CD8-positive, alpha-beta memory T cell (primary cell): Measurements from ENCODE around the gene FRMD4A. TPM values are rescaled to one million over a fixed set of nuclear protein-coding genes. Genes with fewer than 3 reads are reported as not detected.

Experiments
- CTCF ChIA-PET: fragments of 350-600 bp; sonication (Branson Sonifier 250); formaldehyde crosslinking; loops from one replicate; lab custom pipeline; 2021; ENCODE audit warnings: antibody characterized with exemption; lab: Charles Lee
- POLR2A ChIA-PET: fragments of 350-600 bp; sonication (Branson Sonifier 250); formaldehyde crosslinking; loops from one replicate; lab custom pipeline; 2021; ENCODE audit warnings: antibody characterized with exemption; lab: Charles Lee
- DNase-seq, 5 donors: peaks; one replicate each; pipeline versions ENCODE4 v3.0.0 to v3.0.0-alpha.2; 2020 to 2022; ENCODE audit warnings: mixed read lengths in 1 of 5
- H3K27ac ChIP-seq: one replicate; pipeline ENCODE4 v1.7.0; 2013; ENCODE audit warnings: low read depth, mild to moderate bottlenecking, low read length, moderate library complexity
- H3K27me3 ChIP-seq: 2 replicates; pipeline ENCODE4 v1.7.0; 2013; ENCODE audit warnings: low read length, mild to moderate bottlenecking; ENCODE audit not compliant: insufficient read depth, poor library complexity, severe bottlenecking
- H3K36me3 ChIP-seq: 2 replicates; pipeline ENCODE4 v1.7.0; 2013; ENCODE audit warnings: mild to moderate bottlenecking, low read length, moderate library complexity; ENCODE audit not compliant: insufficient read depth
- H3K4me1 ChIP-seq: 2 replicates; pipeline ENCODE4 v1.7.0; 2013; ENCODE audit warnings: mild to moderate bottlenecking, low read length, moderate library complexity; ENCODE audit not compliant: insufficient read depth
- H3K4me3 ChIP-seq: 2 replicates; pipeline ENCODE4 v1.7.0; 2013; ENCODE audit warnings: mild to moderate bottlenecking, low read length
- H3K9me3 ChIP-seq: 2 replicates; pipeline ENCODE4 v1.7.0; 2013; ENCODE audit warnings: mild to moderate bottlenecking, low read length
- H3K27ac Mint-ChIP-seq, 8 donors: one replicate each; pipeline ENCODE4 v1.8.0; 2020 to 2021; ENCODE audit warnings: mixed read lengths in 8 of 8, mild to moderate bottlenecking in 6 of 8, inconsistent platforms in 3 of 8, moderate library complexity in 3 of 8
- H3K27me3 Mint-ChIP-seq, 2 donors: one replicate each; pipeline ENCODE4 v1.8.0; 2020 to 2021; ENCODE audit warnings: mixed read lengths in 2 of 2, mild to moderate bottlenecking in 1 of 2, moderate library complexity in 1 of 2
- H3K36me3 Mint-ChIP-seq, 3 donors: one replicate each; pipeline ENCODE4 v1.8.0; 2020 to 2021; ENCODE audit warnings: mixed read lengths in 3 of 3, inconsistent platforms in 1 of 3, mild to moderate bottlenecking in 1 of 3
- H3K4me1 Mint-ChIP-seq, 3 donors: one replicate each; pipeline ENCODE4 v1.8.0; 2020 to 2021; ENCODE audit warnings: mixed read lengths in 3 of 3, inconsistent platforms in 1 of 3, mild to moderate bottlenecking in 1 of 3
- H3K4me3 Mint-ChIP-seq, 7 donors: one replicate each; pipeline ENCODE4 v1.8.0; 2020 to 2021; ENCODE audit warnings: mixed read lengths in 7 of 7, mild to moderate bottlenecking in 6 of 7, moderate library complexity in 4 of 7, inconsistent platforms in 2 of 7
- H3K9me3 Mint-ChIP-seq, 5 donors: one replicate each; pipeline ENCODE4 v1.8.0; 2020 to 2022; ENCODE audit warnings: mixed read lengths in 5 of 5, mild to moderate bottlenecking in 3 of 5, moderate library complexity in 2 of 5, inconsistent platforms in 1 of 5
- polyA plus RNA-seq: library from polyadenylated mRNA; unstranded; fragments of 300-500 nt; fragmentation: Illumina TruSeq; gene quantifications from one replicate; pipeline ENCODE4 v1.2.3, GENCODE V29; 2021
- total RNA-seq, 2 experiments: library from RNA; stranded (reverse); gene quantifications; one replicate each; pipeline ENCODE4 v1.2.3, GENCODE V29; 2021

The FRMD4A gene
- total and polyA plus RNA-seq, 3 experiments from 2014 or later, result 0.21 to 2.7 (median 2.1) TPM

GRCh38 chr10:13822490-13822889, 508.2 kb downstream of the FRMD4A start:
- peaks cover 0 to 3% (median 0%) of the 10 kb centered on the region in 5 donors for H3K9me3 Mint-ChIP-seq
- peak overlapping the region in 2 of 8 donors; percentile 20 to 72 for H3K27ac Mint-ChIP-seq
- ChIA-PET CTCF (no interaction called here), POLR2A (no interaction called here)
- Histone ChIP-seq H3K9me3 (no peaks in the 10 kb centered on the region), H3K27ac (no peak overlapping the region), H3K27me3 (no peaks in the 10 kb centered on the region), H3K36me3 (no peaks in the 10 kb centered on the region), H3K4me3 (no peak overlapping the region), H3K4me1 (no peaks in the 10 kb centered on the region)
- H3K36me3 Mint-ChIP-seq, result peaks cover 0 to 12% (median 4%) of the 10 kb centered on the region in 3 donors
- peaks cover 7 to 9% (median 7%) of the 10 kb centered on the region in 3 donors for H3K4me1 Mint-ChIP-seq
- DNase-seq, result no peak
- no peak overlapping the region for H3K4me3 Mint-ChIP-seq
- H3K27me3 Mint-ChIP-seq, result peaks cover 10 to 15% of the 10 kb centered on the region in 2 donors

- Mint-ChIP-seq H3K36me3 (peaks cover 0 to 12% (median 4%) of the 10 kb centered on the region in 3 donors), H3K9me3 (peaks cover 0 to 3% (median 0%) of the 10 kb centered on the region in 5 donors), H3K4me1 (peaks cover 7 to 9% (median 7%) of the 10 kb centered on the region in 3 donors), H3K27me3 (peaks cover 10 to 15% of the 10 kb centered on the region in 2 donors), H3K4me3 (peak overlapping the region in 1 of 7 donors; percentile 37), H3K27ac (no peak overlapping the region)
- no peaks in the 10 kb centered on the region for H3K4me1 ChIP-seq
- ChIA-PET POLR2A (no interaction called here), CTCF (interaction anchor here (1.4 kb wide), 1 partner anchor 10 kb away, joined by 4 read pairs; no protein-coding TSS in a partner anchor)
- no peaks in the 10 kb centered on the region for H3K9me3 ChIP-seq
- no peaks in the 10 kb centered on the region for H3K27me3 ChIP-seq
- H3K36me3 ChIP-seq, result no peaks in the 10 kb centered on the region
- no peak overlapping the region for H3K27ac ChIP-seq
- H3K4me3 ChIP-seq, result no peak overlapping the region
- no peak for DNase-seq
Observed at GRCh38 chr10:13820964-13821337, 509.8 kb downstream of the FRMD4A start.

- H3K4me3 Mint-ChIP-seq, result no peak overlapping the region
- H3K9me3 Mint-ChIP-seq, result peaks cover 0 to 3% (median 0%) of the 10 kb centered on the region in 5 donors
- Histone ChIP-seq H3K4me3 (no peak overlapping the region), H3K27ac (no peak overlapping the region), H3K36me3 (no peaks in the 10 kb centered on the region), H3K27me3 (no peaks in the 10 kb centered on the region), H3K9me3 (no peaks in the 10 kb centered on the region), H3K4me1 (no peaks in the 10 kb centered on the region)
- peaks cover 0 to 12% (median 4%) of the 10 kb centered on the region in 3 donors for H3K36me3 Mint-ChIP-seq
- CTCF ChIA-PET, result interaction anchor here (0.7 to 1.4 kb wide), 2 partner anchors 11 to 12 kb away, joined by 3 to 4 read pairs; no protein-coding TSS in a partner anchor
- peaks cover 10 to 15% of the 10 kb centered on the region in 2 donors for H3K27me3 Mint-ChIP-seq
- POLR2A ChIA-PET, result no interaction called here
- H3K27ac Mint-ChIP-seq, result peak overlapping the region in 1 of 8 donors; percentile 58
- peaks cover 7 to 9% (median 7%) of the 10 kb centered on the region in 3 donors for H3K4me1 Mint-ChIP-seq
- no peak for DNase-seq
Observed at GRCh38 chr10:13820119-13820963, 510.4 kb downstream of the FRMD4A start.

- H3K36me3 ChIP-seq, result no peaks in the 10 kb centered on the region
- no peak overlapping the region for H3K27ac ChIP-seq
- peaks cover 0 to 12% (median 4%) of the 10 kb centered on the region in 3 donors for H3K36me3 Mint-ChIP-seq
- no peaks in the 10 kb centered on the region for H3K4me1 ChIP-seq
- ChIA-PET CTCF (no interaction called here), POLR2A (no interaction called here)
- H3K27ac Mint-ChIP-seq, result peak overlapping the region in 1 of 8 donors; percentile 14
- DNase-seq, result no peak
- no peaks in the 10 kb centered on the region for H3K27me3 ChIP-seq
- no peaks in the 10 kb centered on the region for H3K9me3 ChIP-seq
- H3K27me3 Mint-ChIP-seq, result peaks cover 6 to 14% of the 10 kb centered on the region in 2 donors
- no peak overlapping the region for H3K4me3 Mint-ChIP-seq
- H3K9me3 Mint-ChIP-seq, result peaks cover 0 to 3% (median 0%) of the 10 kb centered on the region in 5 donors
- no peak overlapping the region for H3K4me3 ChIP-seq
- peaks cover 7 to 9% (median 7%) of the 10 kb centered on the region in 3 donors for H3K4me1 Mint-ChIP-seq
Observed at GRCh38 chr10:13816195-13816925, 514.4 kb downstream of the FRMD4A start.

- ChIA-PET CTCF (no interaction called here), POLR2A (no interaction called here)
- no peaks in the 10 kb centered on the region for H3K27me3 ChIP-seq
- no peak overlapping the region for H3K4me3 ChIP-seq
- Mint-ChIP-seq H3K27me3 (peaks cover 6 to 10% of the 10 kb centered on the region in 2 donors), H3K27ac (no peak overlapping the region), H3K4me3 (no peak overlapping the region), H3K36me3 (peaks cover 0 to 12% (median 4%) of the 10 kb centered on the region in 3 donors), H3K9me3 (peaks cover 0 to 3% (median 0%) of the 10 kb centered on the region in 5 donors), H3K4me1 (peaks cover 7 to 9% (median 7%) of the 10 kb centered on the region in 3 donors)
- H3K4me1 ChIP-seq, result no peaks in the 10 kb centered on the region
- H3K36me3 ChIP-seq, result no peaks in the 10 kb centered on the region
- no peak overlapping the region for H3K27ac ChIP-seq
- no peaks in the 10 kb centered on the region for H3K9me3 ChIP-seq
- DNase-seq, result no peak
Observed at GRCh38 chr10:13815756-13816155, 515.0 kb downstream of the FRMD4A start.

- no peak overlapping the region for H3K27ac Mint-ChIP-seq
- H3K4me1 Mint-ChIP-seq, result peaks cover 0 to 6% (median 0%) of the 10 kb centered on the region in 3 donors
- H3K4me3 ChIP-seq, result no peak overlapping the region
- POLR2A ChIA-PET, result no interaction called here
- H3K27me3 Mint-ChIP-seq, result peaks cover 0 to 3% of the 10 kb centered on the region in 2 donors
- H3K4me3 Mint-ChIP-seq, result no peak overlapping the region
- H3K4me1 ChIP-seq, result no peaks in the 10 kb centered on the region
- CTCF ChIA-PET, result no interaction called here
- peaks cover 0 to 3% (median 0%) of the 10 kb centered on the region in 5 donors for H3K9me3 Mint-ChIP-seq
- H3K36me3 Mint-ChIP-seq, result peaks cover 0 to 4% (median 2%) of the 10 kb centered on the region in 3 donors
- no peak overlapping the region for H3K27ac ChIP-seq
- DNase-seq, result no peak
- H3K27me3 ChIP-seq, result no peaks in the 10 kb centered on the region
- H3K36me3 ChIP-seq, result no peaks in the 10 kb centered on the region
- no peaks in the 10 kb centered on the region for H3K9me3 ChIP-seq
Observed at GRCh38 chr10:13813550-13813949, 517.2 kb downstream of the FRMD4A start.

GRCh38 chr10:13812804-13813203, 517.9 kb downstream of the FRMD4A start:
- Mint-ChIP-seq H3K4me1 (peaks cover 0 to 6% (median 0%) of the 10 kb centered on the region in 3 donors), H3K9me3 (no peaks in the 10 kb centered on the region), H3K27me3 (peaks cover 0 to 3% of the 10 kb centered on the region in 2 donors), H3K27ac (no peak overlapping the region), H3K36me3 (peaks cover 0 to 3% (median 2%) of the 10 kb centered on the region in 3 donors), H3K4me3 (no peak overlapping the region)
- ChIA-PET POLR2A (interaction anchor here (0.5 kb wide), 1 partner anchor 597 kb away, joined by 13 read pairs; no protein-coding TSS in a partner anchor), CTCF (no interaction called here)
- Histone ChIP-seq H3K9me3 (no peaks in the 10 kb centered on the region), H3K27ac (no peak overlapping the region), H3K4me3 (no peak overlapping the region), H3K36me3 (no peaks in the 10 kb centered on the region), H3K27me3 (no peaks in the 10 kb centered on the region), H3K4me1 (no peaks in the 10 kb centered on the region)
- DNase-seq, result no peak
